Epithelial cell of prostate (primary cell): ENCODE data around the gene NDFIP1.
"Not testable (repeated sequence)": the region's sequence is repeated elsewhere in the genome, so short reads cannot be mapped to it uniquely, and the experiment has no call there.

ENCODE experiments used
- DNase-seq: peaks from one replicate; pipeline ENCODE4 v3.0.0-alpha.2; 2011; ENCODE audit warnings: low read depth, low spot score
- H3K27ac ChIP-seq: fragments of 450-650 bp; 2 replicates; pipeline ENCODE4 v1.5.1; 2017; ENCODE audit warnings: mild to moderate bottlenecking

The NDFIP1 gene

GRCh38 chr5:142150431-142150830 lies 41.9 kb downstream of the NDFIP1 start:
- H3K27ac ChIP-seq, result no peak overlapping the region
- no peak for DNase-seq

GRCh38 chr5:142151436-142152383 lies 43.1 kb downstream of the NDFIP1 start:
- peak overlapping the region; percentile 5 for H3K27ac ChIP-seq
- no peak for DNase-seq

GRCh38 chr5:142152384-142152732 lies 43.8 kb downstream of the NDFIP1 start:
- no peak for DNase-seq
- no peak overlapping the region for H3K27ac ChIP-seq

DNA sequence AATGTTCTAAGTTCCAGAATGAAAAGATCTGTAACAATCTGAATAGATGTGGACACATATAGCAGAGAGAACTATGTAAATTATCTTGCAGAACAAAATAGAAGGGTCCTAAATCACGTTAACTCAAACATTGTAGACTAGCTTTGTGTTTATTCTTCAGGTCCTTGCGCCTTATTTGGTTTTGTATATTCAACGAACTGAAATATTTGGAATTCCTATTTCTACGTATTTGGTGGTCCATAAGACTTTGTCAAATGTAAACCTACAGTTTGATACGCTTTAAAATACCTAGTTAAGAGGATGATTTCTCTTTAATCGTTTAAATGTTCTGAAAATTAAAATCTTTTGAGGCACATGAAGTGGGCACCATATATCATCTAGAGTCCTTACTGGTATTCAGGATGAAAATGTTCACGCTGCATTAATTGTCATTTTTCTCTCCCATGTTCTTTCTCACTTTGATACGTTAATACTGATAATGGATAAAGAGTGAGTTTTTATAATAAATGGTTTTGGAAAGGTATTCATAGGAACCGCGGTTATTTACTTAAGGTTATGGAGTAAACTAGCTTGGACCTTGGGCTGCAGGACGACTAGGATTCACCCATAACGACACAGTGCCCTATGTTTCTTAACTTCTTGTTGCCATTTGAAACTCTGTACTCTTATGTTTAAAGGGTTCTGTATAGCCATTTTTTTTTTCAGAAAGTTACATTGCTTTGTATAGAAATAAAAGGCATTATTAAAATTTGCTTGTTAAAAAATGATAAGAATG lies 45.3 kb downstream of the NDFIP1 start:
- H3K27ac ChIP-seq, result no peak overlapping the region
- no peak for DNase-seq

- H3K27ac ChIP-seq, DNase-seq: not testable (repeated sequence)
Measured at GRCh38 chr5:142154449-142154841, 45.9 kb downstream of the NDFIP1 start.

- no peak overlapping the region for H3K27ac ChIP-seq
- no peak for DNase-seq
Measured at GRCh38 chr5:142156839-142157463, 48.4 kb downstream of the NDFIP1 start.

DNA sequence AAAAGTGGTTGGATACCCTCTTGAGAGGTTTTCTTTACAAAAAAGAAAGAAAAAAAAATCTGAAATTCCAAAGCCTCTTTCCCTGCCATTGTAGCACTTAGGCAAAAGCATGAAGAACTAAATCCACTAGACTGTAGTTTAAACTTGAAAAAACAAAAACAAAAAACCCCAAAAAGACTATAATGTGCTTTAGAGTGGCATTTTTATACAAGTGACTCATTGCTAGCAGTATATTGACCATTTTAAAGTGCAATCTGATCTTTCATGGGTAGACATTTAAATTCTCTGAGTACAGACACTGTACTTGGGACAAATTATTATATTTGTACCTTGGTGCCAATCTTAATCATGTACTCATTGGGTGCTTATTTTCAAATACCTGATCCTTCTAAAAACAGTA lies 50.8 kb downstream of the NDFIP1 start:
- DNase-seq, result no peak
- H3K27ac ChIP-seq, result no peak overlapping the region

DNA sequence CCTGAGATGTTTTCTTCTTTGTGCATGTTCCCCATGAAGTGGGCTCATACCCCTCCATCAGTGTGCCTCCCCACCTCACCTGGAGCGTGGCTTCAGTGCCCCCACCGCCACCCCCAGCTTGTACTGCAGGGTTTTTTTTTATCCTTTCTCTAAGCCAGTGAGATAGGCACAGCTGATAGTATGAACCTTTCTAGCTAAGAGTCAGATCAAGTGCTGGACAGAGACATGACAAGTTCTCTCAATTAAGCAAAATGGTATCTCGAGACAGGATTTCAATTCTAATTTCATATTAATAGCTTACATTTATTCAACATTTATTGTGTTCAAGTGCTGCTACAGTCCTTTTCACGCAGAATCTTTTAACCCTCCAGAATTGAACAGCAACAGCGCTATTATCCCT lies 55.7 kb downstream of the NDFIP1 start:
- no peak for DNase-seq
- H3K27ac ChIP-seq, result no peak overlapping the region

GRCh38 chr5:142166754-142167153 lies 58.2 kb downstream of the NDFIP1 start:
- no peak for DNase-seq
- H3K27ac ChIP-seq, result no peak overlapping the region

GRCh38 chr5:142167458-142167857 lies 58.9 kb downstream of the NDFIP1 start:
- DNase-seq, result no peak
- no peak overlapping the region for H3K27ac ChIP-seq

- H3K27ac ChIP-seq, result no peak overlapping the region
- DNase-seq, result no peak
Measured at GRCh38 chr5:142168365-142168764, 59.8 kb downstream of the NDFIP1 start.

DNA sequence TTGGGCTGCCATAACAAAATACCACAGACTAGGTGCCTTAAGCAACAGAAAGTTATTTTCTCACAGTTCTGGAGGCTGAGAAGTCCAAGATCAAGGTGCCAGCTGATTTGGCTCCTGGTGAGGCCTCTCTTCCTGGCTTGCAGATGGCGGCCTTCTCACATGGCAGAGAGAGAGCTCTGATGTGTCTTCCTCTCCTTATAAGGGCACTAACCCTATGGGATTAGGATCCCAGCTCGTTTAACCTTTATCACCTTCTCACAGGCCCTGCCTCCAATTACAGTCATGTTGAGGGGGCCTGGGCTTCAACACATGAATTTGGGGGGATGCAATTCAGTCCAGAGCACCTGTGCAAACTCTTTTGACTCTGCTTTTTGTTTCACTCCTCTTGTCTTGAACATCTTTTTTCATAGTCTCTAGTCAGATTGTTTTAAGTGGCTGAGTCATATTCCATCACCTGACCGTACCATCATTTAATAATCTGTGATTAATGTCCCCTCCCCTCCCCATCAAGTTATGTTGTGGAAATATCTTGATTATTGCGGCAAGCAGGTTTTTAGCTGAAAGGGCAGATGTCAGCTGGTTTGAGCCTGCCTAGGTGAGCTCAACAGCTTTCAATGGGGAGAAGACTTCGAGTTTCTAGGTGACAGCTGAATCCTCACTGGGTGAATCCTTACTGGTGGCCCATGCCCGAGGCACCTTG lies 61.8 kb downstream of the NDFIP1 start:
- H3K27ac ChIP-seq, result peak overlapping the region; percentile 7

DNA sequence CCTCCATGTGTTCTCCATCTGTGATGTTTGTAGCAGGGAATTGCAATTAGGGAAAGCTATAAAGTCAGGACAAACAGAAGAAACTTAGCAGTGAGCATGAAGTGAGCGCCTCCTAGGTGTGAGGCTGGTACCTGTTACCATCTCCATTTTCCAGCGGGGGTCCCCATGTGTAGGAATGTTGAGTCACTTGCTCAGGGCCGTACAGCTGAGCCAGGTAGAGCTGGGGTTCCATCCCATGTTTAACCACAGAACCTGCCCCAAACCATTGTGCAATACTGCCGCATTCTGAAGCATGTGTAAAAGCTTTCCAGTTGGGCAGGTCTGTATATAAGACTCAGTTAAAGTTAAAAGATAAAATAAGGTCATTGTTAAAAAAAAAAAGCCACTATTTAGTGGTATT lies 62.7 kb downstream of the NDFIP1 start:
- H3K27ac ChIP-seq, result peak overlapping the region; percentile 7
- peak; percentile 33 for DNase-seq

More for the DNA sequence above, 61.8 kb downstream of the NDFIP1 start:
- DNase-seq, result no peak

DNA sequence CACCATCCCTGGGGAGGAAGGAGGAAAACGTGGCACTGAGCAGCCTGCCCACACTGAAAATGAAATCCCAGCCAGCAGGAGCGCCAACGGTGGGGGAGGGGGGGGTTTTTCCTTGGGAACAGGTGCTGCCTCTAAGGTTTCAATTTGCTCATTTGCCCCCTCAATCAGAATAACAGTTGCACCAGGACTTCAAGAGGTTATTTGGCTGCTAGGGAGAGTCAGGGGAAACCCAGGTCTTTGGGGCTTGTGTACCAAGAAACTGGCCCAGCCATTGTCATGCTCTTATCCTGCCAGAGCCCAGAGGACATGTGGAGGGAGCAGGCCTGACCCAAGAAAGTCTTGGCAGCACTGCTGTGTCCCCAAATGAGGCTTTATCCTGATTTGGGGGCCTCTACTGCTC lies 66.5 kb downstream of the NDFIP1 start:
- no peak overlapping the region for H3K27ac ChIP-seq
- no peak for DNase-seq

- no peak overlapping the region for H3K27ac ChIP-seq
- DNase-seq, result no peak
Measured at GRCh38 chr5:142175461-142176142, 67.0 kb downstream of the NDFIP1 start.

- DNase-seq, result no peak
- H3K27ac ChIP-seq, result no peak overlapping the region
Measured at GRCh38 chr5:142176255-142176654, 67.7 kb downstream of the NDFIP1 start.

- no peak for DNase-seq
- no peak overlapping the region for H3K27ac ChIP-seq
Measured at GRCh38 chr5:142178651-142179050, 70.1 kb downstream of the NDFIP1 start.

- no peak for DNase-seq
- H3K27ac ChIP-seq, result no peak overlapping the region
Measured at GRCh38 chr5:142179776-142180387, 71.3 kb downstream of the NDFIP1 start.

- no peak for DNase-seq
- no peak overlapping the region for H3K27ac ChIP-seq
Measured at GRCh38 chr5:142181096-142181495, 72.5 kb downstream of the NDFIP1 start.
